Epithelial cell of prostate (primary cell): Measurements from ENCODE around the gene SND1.

Experiments
- DNase-seq: peaks from one replicate; pipeline ENCODE4 v3.0.0-alpha.2; 2011; ENCODE audit warnings: low read depth, low spot score
- H3K27ac ChIP-seq: fragments of 450-650 bp; 2 replicates; pipeline ENCODE4 v1.5.1; 2017; ENCODE audit warnings: mild to moderate bottlenecking

The SND1 gene

GRCh38 chr7:128135515-128136214, 483.7 kb downstream of the SND1 start:
- no peak for DNase-seq
- H3K27ac ChIP-seq, result no peak overlapping the region

- H3K27ac ChIP-seq, result no peak overlapping the region
- DNase-seq, result no peak
Measured at GRCh38 chr7:128136215-128136597, 484.2 kb downstream of the SND1 start.

- H3K27ac ChIP-seq, result no peak overlapping the region
- no peak for DNase-seq
Measured at GRCh38 chr7:128137181-128137580, 485.2 kb downstream of the SND1 start.

- no peak for DNase-seq
- no peak overlapping the region for H3K27ac ChIP-seq
Measured at GRCh38 chr7:128139406-128139805, 487.4 kb downstream of the SND1 start.

- H3K27ac ChIP-seq, result no peak overlapping the region
- no peak for DNase-seq
Measured at GRCh38 chr7:128141683-128142195, 489.7 kb downstream of the SND1 start.
